GM04504 (cell line): Measurements from ENCODE around the gene CFDP1.
A peak's percentile ranks its signal among the peaks of the same experiment; 100 is the strongest.

ENCODE experiments used
- DNase-seq: peaks from one replicate; pipeline ENCODE4 v3.0.0-alpha.2; 2012; ENCODE audit warnings: low read depth

Gene CFDP1

DNA sequence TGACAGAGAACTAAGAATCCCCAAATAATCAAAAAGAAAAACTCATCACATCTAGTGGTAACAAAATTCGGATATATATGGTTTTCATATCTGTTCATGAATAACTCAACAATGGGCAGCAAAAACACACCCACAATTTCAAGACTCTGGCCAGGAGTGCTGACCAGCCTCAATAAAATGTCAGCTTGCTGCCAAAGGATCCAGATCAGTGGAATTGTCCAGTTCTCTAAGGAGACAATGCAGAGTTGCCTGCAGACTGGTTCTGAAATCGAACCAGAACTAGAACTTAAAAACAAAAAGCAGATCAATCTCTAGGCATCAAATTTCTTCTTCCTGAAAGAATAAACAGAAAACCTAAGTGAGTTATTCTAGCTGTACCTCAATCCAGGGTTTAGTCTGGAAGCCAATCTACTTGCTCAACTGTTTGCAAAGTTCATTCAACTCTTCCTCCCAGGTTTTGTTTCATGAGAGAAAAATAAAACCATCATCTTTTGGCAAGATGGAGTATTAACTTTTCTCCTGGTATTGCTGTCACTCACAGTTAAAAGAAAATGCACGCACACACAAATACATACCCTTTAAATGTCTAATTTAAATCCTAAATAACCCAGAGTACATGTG is 61.0 kb downstream of the CFDP1 start:
- DNase-seq, result no peak

DNA sequence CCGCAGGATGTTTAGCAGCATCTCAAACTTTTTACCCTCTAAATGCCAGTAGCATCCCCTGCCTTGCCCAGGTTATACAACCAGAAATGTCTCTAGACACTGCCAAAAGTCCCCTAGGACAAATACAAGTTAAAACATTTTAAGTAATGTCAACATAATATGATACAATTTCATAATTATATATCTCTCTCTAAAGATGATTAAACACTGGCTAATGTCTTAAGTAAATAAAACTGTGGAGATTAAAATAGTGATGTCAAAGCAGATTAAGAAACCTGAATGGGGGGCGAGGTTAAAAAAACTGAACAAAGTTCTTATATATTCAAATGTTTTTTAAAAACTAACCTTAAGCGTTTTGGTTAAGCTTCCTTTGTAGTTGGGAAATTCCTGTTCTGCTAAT is 62.1 kb downstream of the CFDP1 start:
- no peak for DNase-seq

DNA sequence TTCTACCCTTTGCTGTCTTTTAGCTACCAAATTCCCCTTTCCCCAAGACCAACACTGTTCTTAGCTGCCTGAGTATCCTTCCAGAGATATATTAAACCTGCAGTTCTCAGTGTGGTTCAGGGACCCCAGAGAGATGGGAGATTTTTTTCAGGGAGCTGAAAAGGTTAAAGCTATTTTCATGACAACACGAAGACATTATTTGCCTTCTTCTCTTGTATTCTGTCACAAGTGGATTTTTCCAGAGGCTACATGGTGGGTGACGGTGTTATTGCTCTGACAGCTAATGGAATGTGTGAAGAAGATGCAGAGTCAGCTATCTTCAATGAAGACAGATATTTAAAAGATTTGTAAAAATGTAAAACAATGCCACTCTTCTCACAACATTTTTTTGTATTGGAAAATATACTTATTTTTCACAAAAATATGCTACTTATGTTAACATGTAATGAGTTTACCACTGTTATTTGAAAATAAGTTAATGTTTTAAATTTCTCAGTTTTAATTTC is 69.0 kb downstream of the CFDP1 start:
- no peak for DNase-seq

DNA sequence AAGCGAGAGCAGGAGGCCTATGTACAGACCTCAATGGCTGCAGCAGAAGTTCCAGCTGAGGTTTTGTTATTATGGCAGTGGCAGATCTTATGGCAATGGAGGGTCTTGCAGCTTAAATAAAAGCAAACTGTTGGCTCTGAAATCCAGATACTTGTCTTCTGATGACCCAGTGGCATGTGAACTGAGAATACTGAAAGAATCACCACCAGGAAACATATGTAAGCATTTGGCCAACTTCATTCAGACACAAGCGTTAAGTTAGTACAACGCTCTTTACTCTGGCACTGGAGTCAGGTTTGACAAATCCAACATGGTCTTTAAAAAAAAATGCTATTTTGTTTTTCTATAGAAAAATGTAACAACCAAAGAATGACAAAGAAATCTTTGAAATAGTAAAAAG is 70.5 kb downstream of the CFDP1 start:
- no peak for DNase-seq

DNA sequence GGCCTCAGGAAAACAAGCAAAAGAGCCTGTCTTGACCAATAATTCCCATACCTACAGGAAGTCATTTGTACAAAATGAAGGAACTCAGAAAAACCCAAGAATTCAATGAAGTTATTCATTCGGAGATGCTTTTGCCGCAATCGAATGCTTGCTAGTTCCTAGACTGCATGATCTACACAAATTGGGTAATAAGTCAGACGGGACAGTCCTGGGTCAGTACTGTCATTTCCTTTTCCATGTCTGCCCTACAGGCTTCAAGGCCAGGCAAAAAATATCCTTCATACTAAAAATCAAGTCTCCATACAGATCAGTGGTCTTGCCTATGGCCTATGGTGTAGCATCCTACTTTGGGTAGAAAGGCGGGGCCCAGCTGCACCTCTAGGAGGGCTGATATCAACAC is 71.4 kb downstream of the CFDP1 start:
- DNase-seq, result no peak

DNA sequence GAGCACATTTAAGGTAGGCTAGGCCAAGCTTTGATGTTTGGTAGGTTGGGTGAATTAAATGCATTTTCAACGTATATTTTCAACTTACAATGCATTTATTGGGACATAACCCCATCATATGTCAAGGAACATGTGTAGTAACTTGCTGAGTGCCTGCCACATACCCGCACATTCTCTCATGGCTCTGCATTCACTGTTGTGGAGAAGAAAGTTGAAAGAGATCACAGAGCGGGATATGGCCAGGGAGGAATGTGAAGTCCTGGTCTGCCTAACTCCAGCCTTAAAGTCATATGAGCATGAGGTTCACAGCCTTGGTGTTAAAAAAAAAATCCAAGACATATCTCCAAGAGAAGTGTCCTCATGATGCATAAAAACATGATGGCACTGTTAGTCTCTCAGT is 79.1 kb downstream of the CFDP1 start:
- DNase-seq, result no peak

DNA sequence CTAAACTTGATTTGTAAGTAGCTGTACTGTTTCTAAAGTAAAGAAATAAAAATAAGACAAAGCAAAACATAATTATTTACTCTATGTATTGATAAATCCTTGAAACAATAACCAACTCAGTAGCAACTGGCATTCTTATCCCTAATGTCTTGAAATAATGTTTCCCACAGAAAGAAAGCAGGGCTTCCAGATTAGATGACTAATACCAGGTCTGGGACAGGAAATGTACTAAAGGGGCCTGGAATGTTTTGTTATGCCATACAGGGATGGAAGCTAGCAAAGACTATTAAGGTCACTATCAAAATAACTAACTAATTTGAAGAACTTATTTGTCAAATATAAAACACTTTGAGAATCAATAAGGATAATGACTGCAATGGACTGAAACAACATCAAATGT is 82.1 kb downstream of the CFDP1 start:
- DNase-seq, result peak; percentile 44

DNA sequence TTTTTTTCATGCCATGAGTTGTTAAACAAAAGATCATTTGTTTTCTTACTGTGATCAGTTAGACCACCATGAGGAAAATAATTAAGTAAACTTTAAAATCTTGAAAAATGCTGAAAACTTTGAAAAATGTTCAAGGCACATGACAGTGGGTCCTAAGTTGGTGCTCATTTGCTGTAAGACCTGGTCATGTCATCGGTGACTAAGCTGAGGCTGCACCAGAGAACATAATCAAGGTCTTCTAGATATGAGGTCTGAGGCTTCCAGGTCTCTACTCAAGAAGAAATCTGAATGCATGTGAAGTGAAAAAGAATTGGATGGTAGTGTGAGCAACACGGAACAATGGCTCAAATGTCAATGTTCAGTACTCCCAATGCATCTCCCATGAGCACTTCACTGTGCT is 87.6 kb downstream of the CFDP1 start:
- DNase-seq, result no peak

DNA sequence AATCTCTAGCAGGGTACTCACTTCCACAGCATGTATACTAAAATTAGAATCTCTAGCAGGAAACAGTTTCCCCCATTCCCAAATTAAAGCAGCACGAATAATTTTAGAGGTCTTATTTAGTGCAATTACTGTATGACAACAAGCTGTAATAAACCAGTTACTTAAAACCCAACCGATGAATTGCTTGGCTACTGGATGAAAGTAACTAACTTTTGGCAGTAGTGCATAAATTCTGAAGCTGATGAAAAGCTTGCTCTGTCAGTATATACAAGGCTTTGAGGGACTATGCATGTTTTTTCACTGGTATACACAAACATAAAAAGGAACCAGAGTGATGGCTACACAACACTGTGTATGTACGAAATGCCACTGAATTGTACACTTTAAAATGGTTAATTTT is 89.4 kb downstream of the CFDP1 start:
- no peak for DNase-seq

DNA sequence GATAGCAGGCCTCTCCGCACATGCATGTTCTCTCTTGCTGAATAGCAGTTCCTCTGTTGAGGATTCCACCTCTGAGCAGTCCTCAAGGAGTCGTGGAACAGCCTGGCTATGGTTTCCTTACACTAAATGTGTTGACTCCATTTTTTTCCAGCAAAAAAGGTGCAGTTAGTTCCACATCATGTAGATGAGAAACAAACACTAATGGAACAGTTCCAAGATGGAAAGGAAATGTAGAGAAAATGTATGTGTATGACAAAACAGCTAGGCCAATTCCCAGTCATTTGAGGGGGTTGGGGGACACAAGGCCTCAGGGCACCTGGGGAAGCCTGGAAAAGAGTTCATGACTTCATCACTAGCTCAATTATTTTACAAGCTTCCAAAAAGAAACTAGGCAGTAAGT is 90.0 kb downstream of the CFDP1 start:
- DNase-seq, result no peak

DNA sequence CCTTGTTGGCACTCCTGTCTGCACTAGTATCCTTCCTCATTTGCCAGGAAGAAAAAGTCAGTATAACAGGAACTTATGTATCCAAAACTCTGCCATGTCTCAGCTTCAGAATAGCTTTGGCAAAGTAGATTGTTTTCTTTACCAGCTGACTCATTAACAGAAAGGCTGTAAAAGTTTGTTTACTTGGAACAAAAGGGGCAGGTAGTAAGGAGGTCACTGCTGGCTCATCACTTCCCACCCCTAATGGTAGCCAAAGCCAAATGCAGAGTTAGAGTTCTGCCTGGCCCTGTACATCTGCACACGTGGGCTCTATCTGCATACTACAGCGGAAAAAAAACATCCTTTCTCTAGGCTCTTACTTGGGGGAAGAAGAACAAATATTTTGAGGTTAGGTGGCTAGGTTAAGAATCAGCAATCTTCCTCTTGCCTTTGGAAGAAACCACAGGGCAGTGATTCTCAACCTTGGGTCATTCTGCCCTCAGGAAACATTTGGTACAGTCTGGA is 90.9 kb downstream of the CFDP1 start:
- DNase-seq, result no peak

DNA sequence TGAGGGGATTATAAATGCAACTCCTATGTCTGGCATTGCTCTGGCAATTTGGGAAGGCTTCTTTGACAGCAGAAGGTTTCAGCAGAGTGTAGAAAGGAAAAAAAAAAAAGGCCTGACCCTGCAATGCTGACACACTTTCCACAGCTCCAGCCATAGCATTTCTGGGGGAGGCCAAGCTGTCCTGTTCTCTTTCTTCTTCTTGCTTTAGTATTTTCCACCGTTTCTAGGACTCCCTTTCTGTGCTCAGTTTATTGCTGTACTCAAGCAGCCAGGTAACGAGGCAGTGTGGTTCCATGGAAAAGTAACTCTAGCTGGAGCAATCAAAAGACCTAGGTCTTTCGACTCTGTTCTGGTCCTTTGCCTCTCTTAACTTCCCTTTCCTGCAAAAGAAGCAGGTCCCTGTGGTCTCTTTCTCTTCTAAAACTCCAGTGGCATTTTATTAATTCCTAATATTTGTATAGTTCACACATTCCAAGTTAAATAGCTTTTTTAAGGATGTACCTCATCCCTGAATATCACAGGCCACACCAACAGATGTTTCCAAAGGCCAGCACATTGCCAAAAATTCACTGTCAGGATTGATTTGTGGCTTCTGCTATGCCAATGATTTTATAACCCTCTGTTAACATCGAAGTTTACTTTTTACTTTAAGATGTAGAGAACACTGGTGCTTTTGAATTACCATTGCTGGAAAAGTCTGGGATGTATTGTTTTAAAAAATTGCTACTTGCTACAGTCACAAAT is 91.6 kb downstream of the CFDP1 start:
- no peak for DNase-seq

DNA sequence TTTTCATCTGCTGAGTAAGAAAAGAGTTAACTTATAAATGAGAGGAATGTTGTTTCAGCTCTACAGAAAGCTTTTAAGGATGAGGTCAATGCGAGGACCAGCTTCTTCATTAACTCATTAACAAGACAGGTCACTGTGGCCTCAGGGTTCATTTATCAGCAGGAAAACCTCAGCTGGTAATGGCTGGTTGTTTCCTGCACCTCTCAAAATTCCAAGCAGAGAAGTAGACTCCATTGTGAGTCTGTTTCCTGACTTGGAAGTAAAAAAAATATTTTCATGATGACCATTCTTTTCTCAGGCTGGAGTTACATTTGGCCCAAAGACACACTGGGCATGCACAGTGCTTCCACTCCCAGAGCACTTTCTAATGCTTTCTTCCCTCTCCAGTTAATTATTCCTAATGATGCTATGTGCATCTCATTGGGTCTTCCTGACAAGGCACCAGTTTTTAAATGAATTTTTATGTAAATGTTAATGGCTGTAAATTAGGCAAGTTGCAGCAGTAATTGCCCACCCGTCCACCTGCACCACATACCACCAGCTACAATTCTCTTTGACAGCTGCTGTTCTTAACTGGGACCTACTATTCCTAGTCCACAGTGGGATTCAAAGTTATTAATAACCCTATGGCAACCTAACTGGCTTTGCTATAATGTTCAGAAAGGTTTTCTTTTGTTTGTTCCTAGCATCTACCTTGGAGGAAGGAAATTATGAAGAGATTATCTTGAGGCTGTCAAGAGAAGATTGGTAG is 92.4 kb downstream of the CFDP1 start:
- no peak for DNase-seq

DNA sequence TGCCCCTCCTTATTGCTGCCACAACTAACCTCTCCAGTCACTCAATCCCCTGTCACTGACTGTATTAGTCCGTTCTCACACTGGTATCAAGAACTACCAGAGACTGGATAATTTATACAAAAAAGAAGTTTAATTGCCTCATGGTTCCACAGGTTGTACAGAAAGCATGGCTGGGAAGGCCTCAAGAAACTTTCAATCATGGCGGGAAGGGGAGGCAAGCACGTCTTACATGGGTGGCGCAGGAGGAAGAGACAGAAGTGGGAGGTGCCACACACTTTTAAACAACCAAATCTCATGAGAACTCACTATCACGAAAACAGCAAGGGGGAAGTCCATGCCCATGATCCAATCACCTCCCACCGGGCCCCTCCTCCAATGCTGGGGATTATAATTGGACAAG is 95.9 kb downstream of the CFDP1 start:
- DNase-seq, result no peak

DNA sequence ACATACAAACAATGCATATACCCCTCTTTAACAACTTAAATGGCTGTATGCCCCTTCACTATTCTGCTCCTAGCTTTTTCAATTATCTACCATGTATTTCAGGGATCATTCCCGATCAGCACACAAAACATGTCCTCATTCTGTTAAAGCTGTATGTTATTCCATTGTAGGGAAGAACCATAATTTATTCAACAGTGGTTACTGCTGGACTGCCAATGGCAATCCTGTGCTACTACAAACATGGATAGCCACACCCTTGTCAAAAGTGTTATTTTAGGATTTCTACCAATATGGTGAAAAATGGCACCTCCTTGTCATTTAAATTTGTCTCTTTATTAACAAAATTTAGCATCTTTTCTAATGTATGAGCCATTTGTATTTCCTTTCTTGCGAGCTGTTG is 96.8 kb downstream of the CFDP1 start:
- DNase-seq, result no peak

DNA sequence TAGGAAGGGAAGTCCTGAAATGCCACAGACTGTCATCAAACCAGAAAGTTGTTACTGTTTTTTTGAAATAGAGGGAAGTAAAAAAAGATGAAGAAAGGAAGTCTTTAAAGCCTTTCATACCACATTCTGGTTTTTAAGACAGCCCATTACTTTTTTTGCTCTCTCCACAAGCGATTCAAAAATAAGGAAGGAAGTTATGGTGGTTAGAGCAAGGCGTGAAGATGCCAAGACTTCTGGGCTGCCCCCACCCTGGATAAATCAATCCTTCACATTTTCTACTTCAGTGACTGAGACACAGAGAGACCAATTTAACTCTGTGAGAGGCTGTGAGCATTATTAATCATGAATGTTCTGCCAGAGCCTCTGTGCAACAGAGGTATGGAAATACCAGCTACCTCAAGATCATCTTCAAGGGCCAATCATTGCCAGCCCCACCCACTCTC is 99.6 kb downstream of the CFDP1 start:
- no peak for DNase-seq

DNA sequence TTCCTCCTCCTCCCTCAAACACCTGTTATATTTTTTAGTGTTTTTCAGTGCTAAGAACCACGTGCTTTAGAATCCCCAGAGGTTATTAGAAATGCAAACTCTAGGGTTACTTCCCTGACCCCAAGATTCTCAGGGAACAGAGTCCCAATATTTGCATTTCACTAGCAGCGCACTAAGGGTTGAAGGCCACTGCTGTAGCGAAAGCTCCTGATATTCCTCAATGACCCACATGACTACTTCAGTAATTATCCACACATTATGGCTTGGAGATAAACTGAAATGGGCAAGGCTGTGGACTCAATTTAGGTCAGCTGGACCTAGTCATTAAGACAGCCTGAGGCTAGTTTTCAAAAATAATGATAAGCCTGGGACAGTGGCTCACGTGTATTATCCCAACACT is 103.4 kb downstream of the CFDP1 start:
- DNase-seq, result no peak

DNA sequence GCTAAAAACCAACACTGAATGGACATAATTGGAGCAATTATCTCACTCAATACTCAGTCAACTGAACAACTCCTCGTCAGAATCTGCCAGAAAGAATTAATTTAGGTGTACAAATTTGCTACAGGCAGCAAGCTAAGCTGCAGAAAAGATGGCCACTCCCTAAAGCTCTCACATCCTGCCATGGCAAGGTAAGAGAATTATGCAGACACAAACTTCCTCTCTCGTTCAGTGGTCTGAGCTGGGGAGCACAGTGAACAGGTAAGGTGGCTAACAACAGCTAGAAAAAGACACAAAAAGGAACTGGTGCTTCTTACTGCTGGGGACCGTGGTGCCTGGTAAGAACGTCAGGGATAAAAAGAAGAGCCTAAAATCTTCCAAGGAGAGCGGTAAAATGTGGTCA is 107.0 kb downstream of the CFDP1 start:
- no peak for DNase-seq

DNA sequence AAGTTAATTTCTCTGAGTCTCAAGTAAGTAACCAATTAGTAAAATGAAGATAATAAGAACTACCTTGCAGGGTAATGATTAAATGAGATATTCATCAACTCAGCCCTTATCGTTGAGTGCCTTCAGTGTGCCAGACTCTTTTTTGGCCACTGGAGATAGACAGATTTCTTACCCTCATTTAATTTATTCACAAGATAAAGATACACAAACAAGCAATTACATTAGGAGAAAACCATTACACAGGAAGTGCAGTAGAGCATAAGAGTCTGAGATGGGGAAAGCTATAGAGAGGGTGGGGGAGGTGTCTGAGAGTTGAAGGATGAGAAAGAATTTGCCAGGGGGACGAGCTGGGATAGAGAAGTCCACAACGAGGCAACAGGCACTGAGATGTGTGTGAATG is 109.4 kb downstream of the CFDP1 start:
- no peak for DNase-seq

DNA sequence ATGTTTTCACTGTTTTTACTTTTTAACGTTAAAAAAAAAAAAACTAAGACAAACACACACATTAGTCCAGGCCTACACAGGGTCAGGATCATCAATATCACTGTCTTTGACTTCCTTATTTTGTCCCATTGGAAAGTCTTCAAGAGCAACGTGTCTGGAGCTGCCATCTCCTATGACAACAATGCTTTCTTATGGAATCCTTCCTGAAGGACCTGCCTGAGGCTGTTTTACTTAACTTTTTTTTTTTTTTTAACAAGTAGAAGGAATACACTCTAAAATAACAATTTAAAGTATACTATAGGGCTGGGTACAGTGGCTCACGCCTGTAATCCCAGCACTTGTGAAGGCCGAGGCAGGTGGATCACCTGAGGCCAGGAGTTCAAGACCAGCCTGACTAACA is 110.1 kb downstream of the CFDP1 start:
- DNase-seq, result no peak

DNA sequence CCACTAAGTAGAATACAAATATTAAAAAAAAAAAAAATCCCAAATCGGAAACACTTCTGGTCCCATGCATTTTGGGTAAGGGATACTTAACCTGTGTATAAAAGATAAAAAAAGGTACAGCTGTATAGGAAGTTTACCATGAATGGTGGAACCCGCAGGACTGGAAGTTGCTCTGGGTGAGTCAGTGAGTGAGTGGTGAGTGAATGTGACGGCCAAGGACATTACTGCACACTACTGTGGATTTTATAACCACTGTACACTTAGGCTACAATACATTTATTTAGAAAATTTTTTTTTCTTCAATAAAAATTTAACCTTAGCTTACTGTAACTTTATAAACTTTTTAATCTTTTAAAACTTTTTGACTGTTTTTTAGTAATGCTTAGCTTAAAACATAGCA is 110.6 kb downstream of the CFDP1 start:
- no peak for DNase-seq

DNA sequence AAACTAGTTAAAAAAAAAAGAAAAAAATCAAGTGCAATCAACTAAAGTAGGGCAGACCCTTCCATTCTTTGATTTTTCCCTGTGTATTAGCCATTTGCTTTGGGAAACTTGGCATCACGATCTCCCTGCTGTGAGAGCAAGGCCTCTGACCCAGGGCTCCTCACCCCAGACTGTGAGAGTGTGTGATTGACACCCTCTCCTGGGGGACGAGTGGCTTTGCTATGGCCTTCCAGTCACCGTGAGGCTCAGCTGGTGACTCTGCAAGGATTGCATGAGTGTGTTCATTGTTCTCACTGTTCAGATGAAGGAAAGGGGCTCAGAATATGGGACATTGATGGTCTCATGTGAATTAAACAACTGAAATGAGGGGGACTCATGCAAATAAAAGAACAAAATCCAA is 112.9 kb downstream of the CFDP1 start:
- no peak for DNase-seq
